HCT116 (cell line): Measurements from ENCODE around the gene ZBTB5. TPM values are rescaled to one million over a fixed set of nuclear protein-coding genes. Genes with fewer than 3 reads are reported as not detected.

ENCODE experiments used
- ATAC-seq: fragments of 200-7000 bp; cut with Tn5 transposase; 2 replicates; pipeline ENCODE4 v1.9.1; 2020; ENCODE audit warnings: mild to moderate bottlenecking, moderate library complexity
- BruUV-seq: library from RNA; stranded (reverse); fragments of 400-500 nt; replicated peaks from 2 replicates; lab custom pipeline; 2021; lab: Mats Ljungman, UMichigan
- CTCF ChIA-PET: fragments of 300-600 bp; sonication (Branson Sonifier 250); formaldehyde crosslinking; loops from one replicate; lab custom pipeline; 2021; ENCODE audit warnings: antibody characterized with exemption; lab: Charles Lee
- POLR2A ChIA-PET: fragments of 300-600, 350-600 bp; sonication (Branson Sonifier 250); formaldehyde crosslinking; loops from one replicate; lab custom pipeline; 2021; ENCODE audit warnings: antibody characterized with exemption; lab: Charles Lee
- RAD21 ChIA-PET, 2 experiments: fragments of 300-600 bp; sonication (Branson Sonifier 250); formaldehyde crosslinking; loops; one replicate each; lab custom pipeline; 2023; ENCODE audit warnings: low total read pairs in 2 of 2; ENCODE audit not compliant: uncharacterized antibody in 2 of 2, unreplicated experiment in 2 of 2, low non-redundant PET in 1 of 2; lab: Charles Lee
- DNase-seq: peaks from one replicate; pipeline ENCODE4 v3.0.0-alpha.2; 2010; ENCODE audit warnings: low read depth, low spot score
- H2AFZ ChIP-seq: fragments of 200-600 bp; shearing (Covaris generic), sonication (generic); 2 replicates; pipeline ENCODE4 v1.6.1; 2017; ENCODE audit warnings: low read depth, mixed run types, mixed read lengths, antibody characterized with exemption, low read length; ENCODE audit not compliant: poor library complexity, severe bottlenecking
- H3K27ac ChIP-seq: 2 replicates; pipeline ENCODE4 v1.5.1; 2012; ENCODE audit warnings: low read depth, low read length
- H3K27me3 ChIP-seq: fragments of 200-600 bp; sonication (generic); 2 replicates; pipeline ENCODE4 v1.6.1; 2016; ENCODE audit warnings: mixed run types, low read length, mixed read lengths; ENCODE audit not compliant: insufficient read depth
- H3K36me3 ChIP-seq, 2 experiments: fragments of 200-500 bp in 1 of 2; fragments of 200-600 bp in 1 of 2; sonication (Bioruptor generic) in 1 of 2; sonication (generic) in 1 of 2; 2 replicates each; pipeline versions ENCODE4 v1.5.1 to v1.6.1; 2014 to 2016; ENCODE audit warnings: low read length in 2 of 2, inconsistent platforms in 1 of 2, mixed read lengths in 1 of 2, mixed run types in 1 of 2; ENCODE audit not compliant: insufficient read depth in 2 of 2, control insufficient read depth in 1 of 2
- H3K4me1 ChIP-seq, 2 experiments: fragments of 200-600 bp in 1 of 2; sonication (generic) in 1 of 2; 2 replicates each; pipeline versions ENCODE4 v1.5.1 to v1.6.1; 2012 to 2017; ENCODE audit warnings: low read length in 2 of 2, inconsistent platforms in 1 of 2, mild to moderate bottlenecking in 1 of 2, mixed read lengths in 1 of 2, mixed run types in 1 of 2, moderate library complexity in 1 of 2; ENCODE audit not compliant: insufficient read depth in 2 of 2, control insufficient read depth in 1 of 2
- H3K4me2 ChIP-seq: fragments of 200-600 bp; sonication (generic); 2 replicates; pipeline ENCODE4 v1.6.1; 2017; ENCODE audit warnings: mixed run types, low read length, mixed read lengths
- H3K4me3 ChIP-seq, 2 experiments: fragments of 200-600 bp in 1 of 2; sonication (generic) in 1 of 2; replicated peaks in 1 of 2; 2 replicates each; pipeline ENCODE4 v1.5.1; 2011 to 2016; ENCODE audit warnings: low read length in 2 of 2, control low read depth in 1 of 2, low read depth in 1 of 2, mild to moderate bottlenecking in 1 of 2, mixed read lengths in 1 of 2, mixed run types in 1 of 2
- H3K79me2 ChIP-seq: fragments of 200-600 bp; sonication (generic); 2 replicates; pipeline ENCODE4 v1.6.1; 2017; ENCODE audit warnings: mild to moderate bottlenecking, mixed run types, low read length, moderate library complexity, mixed read lengths; ENCODE audit not compliant: insufficient read depth
- H3K9ac ChIP-seq: fragments of 200-600 bp; sonication (generic); 2 replicates; pipeline ENCODE4 v1.6.1; 2016; ENCODE audit warnings: low read length, mixed read lengths
- H3K9me2 ChIP-seq: fragments of 200-600 bp; sonication (generic), shearing (Covaris generic); 2 replicates; pipeline ENCODE4 v1.6.1; 2017; ENCODE audit warnings: mixed run types, mild to moderate bottlenecking, moderate library complexity; ENCODE audit not compliant: insufficient read depth
- H3K9me3 ChIP-seq, 2 experiments: fragments of 200-500 bp in 1 of 2; fragments of 200-600 bp in 1 of 2; sonication (Bioruptor generic) in 1 of 2; sonication (generic) in 1 of 2; 2 replicates each; pipeline ENCODE4 v1.6.1; 2014 to 2017; ENCODE audit warnings: low read length in 2 of 2, mixed read lengths in 2 of 2, inconsistent platforms in 1 of 2, low read depth in 1 of 2, mild to moderate bottlenecking in 1 of 2, mixed run types in 1 of 2, moderate library complexity in 1 of 2; ENCODE audit not compliant: control insufficient read depth in 1 of 2, insufficient read depth in 1 of 2
- H4K20me1 ChIP-seq: fragments of 200-600 bp; sonication (generic), shearing (Covaris generic); 2 replicates; pipeline ENCODE4 v1.6.1; 2017; ENCODE audit warnings: mixed run types, mild to moderate bottlenecking, moderate library complexity; ENCODE audit not compliant: insufficient read depth
- CTCF ChIP-seq, 3 experiments: fragments of 200-600 bp in 1 of 3; sonication (generic) in 1 of 3; IDR thresholded peaks in 2 of 3; conservative IDR thresholded peaks in 1 of 3; 2 replicates each; pipeline ENCODE4 v1.5.1; 2012 to 2017; ENCODE audit warnings: low read depth in 2 of 3, low read length in 2 of 3, antibody characterized with exemption in 1 of 3, borderline replicate concordance in 1 of 3, control low read depth in 1 of 3, mild to moderate bottlenecking in 1 of 3, mixed read lengths in 1 of 3, mixed run types in 1 of 3, moderate library complexity in 1 of 3; ENCODE audit not compliant: insufficient read depth in 1 of 3
- RAD21 ChIP-seq: IDR thresholded peaks from 2 replicates; pipeline ENCODE4 v1.6.1; 2012; ENCODE audit warnings: low read depth, mild to moderate bottlenecking
- SRF ChIP-seq: IDR thresholded peaks from 2 replicates; pipeline ENCODE4 v1.6.1; 2012; ENCODE audit warnings: low read depth
- TCF7L2 ChIP-seq: IDR thresholded peaks from 2 replicates; pipeline ENCODE4 v1.7.0; 2011; ENCODE audit warnings: borderline replicate concordance, inconsistent platforms; ENCODE audit not compliant: insufficient read depth, insufficient read length; ENCODE audit errors: extremely low read depth
- intact Hi-C: fragments of 100-400 bp; cut with micrococcal nuclease; formaldehyde crosslinking; loops from 2 replicates; pipeline ENCODE4 v1.10.0; 2022
- total RNA-seq: library from RNA; stranded (reverse); gene quantifications from one replicate; pipeline ENCODE4 v1.2.1, GENCODE V29; 2021; ENCODE audit not compliant: unreplicated experiment

ZBTB5 gene
- total RNA-seq, 1 experiment from 2014 or later, result 22.3 TPM

- H3K4me3 ChIP-seq, result no peak overlapping the region
- H4K20me1 ChIP-seq, result no peaks in the 10 kb centered on the region
- intact Hi-C loops, result no loop called here
- H3K9me3 ChIP-seq, result no peaks in the 10 kb centered on the region
- H3K27me3 ChIP-seq, result no peaks in the 10 kb centered on the region
- H3K9me2 ChIP-seq, result no peaks in the 10 kb centered on the region
- TF ChIP-seq TCF7L2, result no peak
- peak in 2 of 3 experiments; percentile 36 to 58; a peak in 3 of 6 replicates for TF ChIP-seq CTCF (IDR thresholded peaks at IDR 0.05 in 2 of 3, conservative IDR thresholded peaks at IDR 0.05 in 1 of 3; ENCODE audit: borderline replicate concordance in 1 of 3, insufficient read depth in 1 of 3, low read depth in 2 of 3, low read length in 2 of 3)
- peak; percentile 26; the same call in 1 of the 2 replicates for TF ChIP-seq RAD21
- TF ChIP-seq SRF, result peak; percentile 73; the same call in 1 of the 2 replicates
- peaks cover 7 to 33% of the 10 kb centered on the region in 2 experiments for H3K4me1 ChIP-seq
- no TSS peak for BruUV-seq
- DNase-seq, result no peak
- H3K79me2 ChIP-seq, result no peaks in the 10 kb centered on the region
- CTCF ChIA-PET, result interaction anchor here (0.7 to 1.6 kb wide), 4 partner anchors 8 to 18 kb away, joined by 3 to 7 read pairs (median 4); partner anchors contain the start of gene GRHPR
- H3K36me3 ChIP-seq, result no peaks in the 10 kb centered on the region
- H3K4me2 ChIP-seq, result no peak overlapping the region
- no peak overlapping the region for H3K27ac ChIP-seq
- no peak overlapping the region for H3K9ac ChIP-seq
- H2AFZ ChIP-seq, result no peak overlapping the region
- RAD21 ChIA-PET, result interaction anchor here in 1 of 2 experiments (0.7 kb wide), 1 partner anchor 15 kb away, joined by 3 read pairs; the partner anchor contains the start of gene GRHPR
- ATAC-seq, result no peak
- POLR2A ChIA-PET, result interaction anchor here (0.6 to 0.9 kb wide), 2 partner anchors 8 to 34 kb away, joined by 3 read pairs; no protein-coding TSS in a partner anchor
Measured at GRCh38 chr9:37407468-37407867, 57.8 kb downstream of the ZBTB5 start.
